KMS-11 (cell line): ENCODE results near the gene SCN3B.

ENCODE experiments used
- H2AFZ ChIP-seq: fragments of 200-600 bp; sonication (generic); 2 replicates; pipeline ENCODE4 v1.6.1; 2016; ENCODE audit warnings: antibody characterized with exemption, mixed run types, low read depth
- H3K27ac ChIP-seq: fragments of 200-600 bp; sonication (generic); 2 replicates; pipeline ENCODE4 v1.6.1; 2016; ENCODE audit warnings: mild to moderate bottlenecking, mixed run types
- H3K27me3 ChIP-seq: fragments of 200-600 bp; sonication (generic); 2 replicates; pipeline ENCODE4 v1.6.1; 2017; ENCODE audit warnings: mild to moderate bottlenecking, low read depth, mixed run types, moderate library complexity; ENCODE audit not compliant: insufficient read depth
- H3K36me3 ChIP-seq: fragments of 200-600 bp; sonication (generic); 2 replicates; pipeline ENCODE4 v1.6.1; 2017; ENCODE audit warnings: mild to moderate bottlenecking, mixed run types; ENCODE audit not compliant: insufficient read depth
- H3K4me1 ChIP-seq: fragments of 200-600 bp; sonication (generic); 2 replicates; pipeline ENCODE4 v1.6.1; 2016; ENCODE audit warnings: mild to moderate bottlenecking, low read depth, mixed run types; ENCODE audit not compliant: poor library complexity, severe bottlenecking
- H3K4me2 ChIP-seq: fragments of 200-600 bp; sonication (generic); 2 replicates; pipeline ENCODE4 v1.7.0; 2016; ENCODE audit warnings: mild to moderate bottlenecking, mixed run types
- H3K4me3 ChIP-seq: fragments of 200-600 bp; sonication (generic); IDR thresholded peaks from 2 replicates; pipeline ENCODE4 v1.6.1; 2017; ENCODE audit warnings: low read depth, low read length, mixed read lengths; ENCODE audit not compliant: insufficient read depth
- H3K79me2 ChIP-seq: fragments of 200-600 bp; sonication (generic); 2 replicates; pipeline ENCODE4 v1.6.1; 2016; ENCODE audit warnings: low read depth, mixed run types; ENCODE audit not compliant: insufficient read depth
- H3K9ac ChIP-seq: fragments of 200-600 bp; sonication (generic); 2 replicates; pipeline ENCODE4 v1.6.1; 2016; ENCODE audit warnings: mild to moderate bottlenecking, mixed run types
- H4K20me1 ChIP-seq: fragments of 200-600 bp; sonication (generic); 2 replicates; pipeline ENCODE4 v1.6.1; 2016; ENCODE audit warnings: mild to moderate bottlenecking, mixed run types; ENCODE audit not compliant: insufficient read depth
- CTCF ChIP-seq: fragments of 200-600 bp; sonication (generic); conservative IDR thresholded peaks from 2 replicates; pipeline ENCODE4 v1.6.1; 2017; ENCODE audit warnings: low read depth, mild to moderate bottlenecking, antibody characterized with exemption, low read length, moderate library complexity, mixed read lengths

SCN3B gene

GRCh38 chr11:123593570-123593969 is 60.9 kb downstream of the SCN3B start:
- Histone ChIP-seq H3K4me2 (no peak overlapping the region), H3K36me3 (no peaks in the 10 kb centered on the region), H3K4me3 (no peak overlapping the region), H3K27ac (no peak overlapping the region), H3K9ac (no peak overlapping the region), H3K79me2 (no peaks in the 10 kb centered on the region), H2AFZ (no peak overlapping the region), H3K27me3 (no peaks in the 10 kb centered on the region), H3K4me1 (no peaks in the 10 kb centered on the region), H4K20me1 (no peaks in the 10 kb centered on the region)
- no peak for TF ChIP-seq CTCF

- H3K4me3 ChIP-seq, result no peak overlapping the region
- no peak overlapping the region for H3K27ac ChIP-seq
- no peak overlapping the region for H3K4me2 ChIP-seq
- H4K20me1 ChIP-seq, result no peaks in the 10 kb centered on the region
- H3K4me1 ChIP-seq, result no peaks in the 10 kb centered on the region
- no peak for TF ChIP-seq CTCF
- no peaks in the 10 kb centered on the region for H3K27me3 ChIP-seq
- no peaks in the 10 kb centered on the region for H3K79me2 ChIP-seq
- H2AFZ ChIP-seq, result no peak overlapping the region
- no peaks in the 10 kb centered on the region for H3K36me3 ChIP-seq
- no peak overlapping the region for H3K9ac ChIP-seq
These were observed 64.0 kb downstream of the SCN3B start for GRCh38 chr11:123590296-123590912.

- H2AFZ ChIP-seq, result no peak overlapping the region
- TF ChIP-seq CTCF, result no peak
- no peaks in the 10 kb centered on the region for H3K36me3 ChIP-seq
- H3K27ac ChIP-seq, result no peak overlapping the region
- no peaks in the 10 kb centered on the region for H4K20me1 ChIP-seq
- H3K4me2 ChIP-seq, result no peak overlapping the region
- no peak overlapping the region for H3K4me3 ChIP-seq
- no peaks in the 10 kb centered on the region for H3K79me2 ChIP-seq
- no peaks in the 10 kb centered on the region for H3K4me1 ChIP-seq
- H3K27me3 ChIP-seq, result no peaks in the 10 kb centered on the region
- H3K9ac ChIP-seq, result no peak overlapping the region
These were observed 65.6 kb downstream of the SCN3B start for GRCh38 chr11:123588864-123589262.

- Histone ChIP-seq H3K79me2 (no peaks in the 10 kb centered on the region), H3K9ac (no peak overlapping the region), H3K4me1 (no peaks in the 10 kb centered on the region), H3K27ac (no peak overlapping the region), H3K4me3 (no peak overlapping the region), H3K27me3 (no peaks in the 10 kb centered on the region), H3K36me3 (no peaks in the 10 kb centered on the region), H2AFZ (no peak overlapping the region), H4K20me1 (no peaks in the 10 kb centered on the region), H3K4me2 (no peak overlapping the region)
- no peak for TF ChIP-seq CTCF
These were observed 66.1 kb downstream of the SCN3B start for GRCh38 chr11:123588117-123588863.
